PFSK-1 (cell line): ENCODE data around the gene NDEL1.

Experiments used
- FOXP2 ChIP-seq: optimal IDR thresholded peaks from 2 replicates; pipeline ENCODE3; 2011; ENCODE audit warnings: borderline replicate concordance, control low read depth, inconsistent platforms; ENCODE audit not compliant: insufficient read depth; ENCODE audit errors: extremely low read length, extremely low read depth
- POLR2AphosphoS5 ChIP-seq: IDR thresholded peaks from 2 replicates; pipeline ENCODE4 v1.6.1; 2012; ENCODE audit warnings: low read depth, mild to moderate bottlenecking, control low read depth, low read length, moderate library complexity
- SIN3A ChIP-seq: IDR thresholded peaks from 2 replicates; pipeline ENCODE4 v1.6.1; 2012; ENCODE audit warnings: mild to moderate bottlenecking, low read length, moderate library complexity, borderline replicate concordance; ENCODE audit not compliant: insufficient read depth
- TAF1 ChIP-seq: IDR thresholded peaks from 2 replicates; pipeline ENCODE4 v1.6.1; 2012; ENCODE audit warnings: low read length, control low read depth, borderline replicate concordance; ENCODE audit not compliant: insufficient read depth
- TF ChIP-seq, protein P1 (sequence below), 2 experiments: IDR thresholded peaks; 2 replicates each; pipeline versions ENCODE4 v1.6.1 to v1.8.0; 2011 to 2012; ENCODE audit warnings: low read depth in 2 of 2, low read length in 2 of 2, control low read depth in 1 of 2, inconsistent platforms in 1 of 2, mild to moderate bottlenecking in 1 of 2, moderate library complexity in 1 of 2; ENCODE audit not compliant: insufficient read depth in 1 of 2

The NDEL1 gene

DNA sequence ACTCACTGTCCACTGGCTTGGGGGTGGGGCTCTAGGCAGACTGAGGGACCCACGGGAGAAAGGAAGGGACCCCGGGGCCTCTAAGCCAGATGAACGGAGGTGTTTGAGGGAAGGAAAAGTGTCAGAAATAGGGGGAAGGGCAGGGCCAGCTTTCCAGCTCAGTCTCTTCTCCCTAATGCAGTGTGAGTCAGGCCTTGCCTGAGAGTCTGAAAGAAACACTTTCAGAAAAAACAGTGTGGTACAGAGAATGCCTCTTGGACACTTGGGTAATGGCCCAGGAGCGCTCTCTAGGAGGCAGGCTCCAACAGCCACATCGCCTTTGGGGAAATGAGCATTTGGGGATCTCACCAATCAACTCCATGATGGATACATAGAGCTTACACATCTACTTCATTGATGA is 46.9 kb downstream of the NDEL1 start:
- no peak for TF ChIP-seq POLR2AphosphoS5
- TF ChIP-seq SIN3A: no peak
- no peak for TF ChIP-seq TAF1
- TF ChIP-seq, protein P1, sequence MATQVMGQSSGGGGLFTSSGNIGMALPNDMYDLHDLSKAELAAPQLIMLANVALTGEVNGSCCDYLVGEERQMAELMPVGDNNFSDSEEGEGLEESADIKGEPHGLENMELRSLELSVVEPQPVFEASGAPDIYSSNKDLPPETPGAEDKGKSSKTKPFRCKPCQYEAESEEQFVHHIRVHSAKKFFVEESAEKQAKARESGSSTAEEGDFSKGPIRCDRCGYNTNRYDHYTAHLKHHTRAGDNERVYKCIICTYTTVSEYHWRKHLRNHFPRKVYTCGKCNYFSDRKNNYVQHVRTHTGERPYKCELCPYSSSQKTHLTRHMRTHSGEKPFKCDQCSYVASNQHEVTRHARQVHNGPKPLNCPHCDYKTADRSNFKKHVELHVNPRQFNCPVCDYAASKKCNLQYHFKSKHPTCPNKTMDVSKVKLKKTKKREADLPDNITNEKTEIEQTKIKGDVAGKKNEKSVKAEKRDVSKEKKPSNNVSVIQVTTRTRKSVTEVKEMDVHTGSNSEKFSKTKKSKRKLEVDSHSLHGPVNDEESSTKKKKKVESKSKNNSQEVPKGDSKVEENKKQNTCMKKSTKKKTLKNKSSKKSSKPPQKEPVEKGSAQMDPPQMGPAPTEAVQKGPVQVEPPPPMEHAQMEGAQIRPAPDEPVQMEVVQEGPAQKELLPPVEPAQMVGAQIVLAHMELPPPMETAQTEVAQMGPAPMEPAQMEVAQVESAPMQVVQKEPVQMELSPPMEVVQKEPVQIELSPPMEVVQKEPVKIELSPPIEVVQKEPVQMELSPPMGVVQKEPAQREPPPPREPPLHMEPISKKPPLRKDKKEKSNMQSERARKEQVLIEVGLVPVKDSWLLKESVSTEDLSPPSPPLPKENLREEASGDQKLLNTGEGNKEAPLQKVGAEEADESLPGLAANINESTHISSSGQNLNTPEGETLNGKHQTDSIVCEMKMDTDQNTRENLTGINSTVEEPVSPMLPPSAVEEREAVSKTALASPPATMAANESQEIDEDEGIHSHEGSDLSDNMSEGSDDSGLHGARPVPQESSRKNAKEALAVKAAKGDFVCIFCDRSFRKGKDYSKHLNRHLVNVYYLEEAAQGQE (IDR thresholded peaks at IDR 0.05; ENCODE audit: insufficient read depth in 1 of 2, low read depth in 2 of 2, low read length in 2 of 2): no peak
- TF ChIP-seq FOXP2: no peak

- no peak for TF ChIP-seq FOXP2
These were observed 48.8 kb downstream of the NDEL1 start for GRCh38 chr17:8484465-8484864.

DNA sequence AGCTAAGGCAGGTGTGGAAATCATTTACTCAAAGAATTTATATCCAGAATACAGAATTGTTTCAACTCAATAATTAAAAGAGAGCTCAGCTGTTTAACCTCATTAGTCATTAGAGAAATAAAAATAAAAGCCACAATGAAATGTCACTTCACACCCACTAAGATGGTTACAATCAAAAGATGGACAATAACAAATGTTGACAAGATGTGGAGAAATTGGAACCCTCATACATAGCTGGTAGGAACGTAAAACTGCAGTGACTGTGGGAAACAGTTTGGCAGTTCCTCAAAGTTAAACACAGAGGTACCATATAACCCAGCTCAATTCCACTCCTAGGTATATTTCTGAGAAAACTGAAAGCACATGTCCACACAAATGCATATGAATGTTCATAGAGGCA is 49.8 kb downstream of the NDEL1 start:
- TF ChIP-seq TAF1 (no peak), FOXP2 (no peak), POLR2AphosphoS5 (no peak), SIN3A (no peak)
- TF ChIP-seq, protein P1 (IDR thresholded peaks at IDR 0.05; ENCODE audit: insufficient read depth in 1 of 2, low read depth in 2 of 2, low read length in 2 of 2): no peak

- TF ChIP-seq SIN3A: no peak
- TF ChIP-seq TAF1: no peak
- no peak for TF ChIP-seq POLR2AphosphoS5
- TF ChIP-seq FOXP2: no peak
- TF ChIP-seq, protein P1 (IDR thresholded peaks at IDR 0.05; ENCODE audit: insufficient read depth in 1 of 2, low read depth in 2 of 2, low read length in 2 of 2): no peak
These were observed 51.5 kb downstream of the NDEL1 start for GRCh38 chr17:8487130-8487645.

GRCh38 chr17:8487743-8488142 is 52.1 kb downstream of the NDEL1 start:
- no peak for TF ChIP-seq FOXP2
- no peak for TF ChIP-seq POLR2AphosphoS5
- TF ChIP-seq TAF1: no peak
- no peak for TF ChIP-seq SIN3A
- TF ChIP-seq, protein P1 (IDR thresholded peaks at IDR 0.05; ENCODE audit: insufficient read depth in 1 of 2, low read depth in 2 of 2, low read length in 2 of 2): no peak
